WTC11 (cell line): ENCODE results near the gene KBTBD2. TPM values are rescaled to one million over a fixed set of nuclear protein-coding genes. Genes with fewer than 3 reads are reported as not detected.

Experiments
- ATAC-seq: fragments of 200-7000 bp; cut with Tn5 transposase; 2 replicates; pipeline ENCODE4 v1.10.0; 2021; ENCODE audit warnings: mild to moderate bottlenecking, moderate library complexity
- CTCF ChIA-PET: fragments of 300-600 bp; sonication (Branson Sonifier 250); formaldehyde crosslinking; loops from one replicate; lab custom pipeline; 2021; ENCODE audit warnings: antibody characterized with exemption; lab: Charles Lee
- POLR2A ChIA-PET: fragments of 350-600 bp; sonication (Branson Sonifier 250); formaldehyde crosslinking; loops from one replicate; lab custom pipeline; 2021; ENCODE audit warnings: antibody characterized with exemption; lab: Charles Lee
- DNase-seq: peaks from one replicate; pipeline ENCODE4 v3.0.0; 2021; ENCODE audit warnings: low spot score
- H3K27ac Mint-ChIP-seq: 2 replicates; pipeline ENCODE4 v1.8.0; 2021; ENCODE audit warnings: mixed read lengths
- H3K27me3 Mint-ChIP-seq: 2 replicates; pipeline ENCODE4 v1.8.0; 2021; ENCODE audit warnings: low read depth, mild to moderate bottlenecking, moderate library complexity, mixed read lengths
- H3K36me3 Mint-ChIP-seq: 2 replicates; pipeline ENCODE4 v1.8.0; 2021; ENCODE audit warnings: mixed read lengths
- H3K4me1 Mint-ChIP-seq: 2 replicates; pipeline ENCODE4 v1.8.0; 2022; ENCODE audit warnings: mixed read lengths
- H3K4me3 Mint-ChIP-seq: 2 replicates; pipeline ENCODE4 v1.8.0; 2021; ENCODE audit warnings: mild to moderate bottlenecking, moderate library complexity, mixed read lengths
- H3K9me3 Mint-ChIP-seq: 2 replicates; pipeline ENCODE4 v1.8.0; 2021; ENCODE audit warnings: mixed read lengths
- ATF6 ChIP-seq: sonication (generic); formaldehyde crosslinking; IDR thresholded peaks from 2 replicates; pipeline ENCODE4 v1.8.1; 2023; ENCODE audit warnings: mild to moderate bottlenecking, missing genetic modification reagents
- CREM ChIP-seq: sonication (generic); formaldehyde crosslinking; IDR thresholded peaks from 2 replicates; pipeline ENCODE4 v1.8.1; 2022; ENCODE audit warnings: mild to moderate bottlenecking, missing genetic modification reagents, moderate library complexity
- ERG ChIP-seq: fragments of 250-450 bp; sonication (Bioruptor Pico); IDR thresholded peaks from 2 replicates; pipeline ENCODE4 v1.8.0; 2021; ENCODE audit warnings: mild to moderate bottlenecking
- GTF2I ChIP-seq: fragments of 250-450 bp; sonication (Bioruptor Pico); conservative IDR thresholded peaks from 2 replicates; pipeline ENCODE4 v1.4.0; 2021; ENCODE audit warnings: mild to moderate bottlenecking
- MAX ChIP-seq: sonication (generic); formaldehyde crosslinking; IDR thresholded peaks from 2 replicates; pipeline ENCODE4 v1.8.0; 2022; ENCODE audit warnings: mild to moderate bottlenecking, missing genetic modification reagents
- MLX ChIP-seq: sonication (generic); formaldehyde crosslinking; IDR thresholded peaks from 2 replicates; pipeline ENCODE4 v1.8.1; 2023; ENCODE audit warnings: mild to moderate bottlenecking, missing genetic modification reagents, moderate library complexity
- NFE2L1 ChIP-seq: sonication (generic); formaldehyde crosslinking; IDR thresholded peaks from 2 replicates; pipeline ENCODE4 v1.8.1; 2023; ENCODE audit warnings: missing genetic modification reagents
- NR2C2 ChIP-seq: sonication (generic); formaldehyde crosslinking; IDR thresholded peaks from 2 replicates; pipeline ENCODE4 v1.8.0; 2022; ENCODE audit warnings: mild to moderate bottlenecking, missing genetic modification reagents
- OVOL2 ChIP-seq: fragments of 250-450 bp; sonication (Bioruptor Pico); IDR thresholded peaks from 2 replicates; pipeline ENCODE4 v1.9.0; 2021; ENCODE audit warnings: mild to moderate bottlenecking, borderline replicate concordance
- PRDM15 ChIP-seq: sonication (generic); formaldehyde crosslinking; IDR thresholded peaks from 2 replicates; pipeline ENCODE4 v1.8.0; 2022; ENCODE audit warnings: missing genetic modification reagents
- PREB ChIP-seq: sonication (generic); formaldehyde crosslinking; IDR thresholded peaks from 2 replicates; pipeline ENCODE4 v1.8.1; 2022; ENCODE audit warnings: mild to moderate bottlenecking, missing genetic modification reagents, moderate library complexity, borderline replicate concordance
- PRRX2 ChIP-seq: fragments of 250-450 bp; sonication (Bioruptor Pico); IDR thresholded peaks from 2 replicates; pipeline ENCODE4 v1.8.0; 2021; ENCODE audit warnings: mild to moderate bottlenecking
- RORB ChIP-seq: fragments of 250-450 bp; sonication (Bioruptor Pico); IDR thresholded peaks from 2 replicates; pipeline ENCODE4 v1.9.0; 2021; ENCODE audit warnings: mild to moderate bottlenecking
- USF1 ChIP-seq: sonication (generic); formaldehyde crosslinking; IDR thresholded peaks from 2 replicates; pipeline ENCODE4 v1.8.0; 2022; ENCODE audit warnings: mild to moderate bottlenecking, missing genetic modification reagents
- USF2 ChIP-seq: sonication (generic); formaldehyde crosslinking; IDR thresholded peaks from 2 replicates; pipeline ENCODE4 v1.8.1; 2023; ENCODE audit warnings: mild to moderate bottlenecking, missing genetic modification reagents, moderate library complexity
- ZBTB21 ChIP-seq: sonication (generic); formaldehyde crosslinking; IDR thresholded peaks from 2 replicates; pipeline ENCODE4 v1.8.1; 2023; ENCODE audit warnings: mild to moderate bottlenecking, missing genetic modification reagents, borderline replicate concordance
- ZNF138 ChIP-seq: sonication (generic); formaldehyde crosslinking; conservative IDR thresholded peaks from 2 replicates; pipeline ENCODE4 v1.8.1; 2022; ENCODE audit warnings: mild to moderate bottlenecking, moderate library complexity, missing genetic modification reagents
- ZNF219 ChIP-seq: sonication (generic); formaldehyde crosslinking; IDR thresholded peaks from 2 replicates; pipeline ENCODE4 v1.8.0; 2023; ENCODE audit warnings: missing genetic modification reagents, mild to moderate bottlenecking, borderline replicate concordance
- ZNF263 ChIP-seq: sonication (generic); formaldehyde crosslinking; IDR thresholded peaks from 2 replicates; pipeline ENCODE4 v1.8.1; 2022; ENCODE audit warnings: low read depth, mild to moderate bottlenecking, moderate library complexity, missing genetic modification reagents
- total RNA-seq: library from RNA; stranded (reverse); gene quantifications from 3 replicates; pipeline ENCODE4 v1.2.3, GENCODE V29; 2021

The KBTBD2 gene
- total RNA-seq, 1 experiment from 2014 or later, result 29.7 TPM

GRCh38 chr7:32941181-32941580, 49.6 kb upstream of the KBTBD2 start:
- no peak overlapping the region for H3K27ac Mint-ChIP-seq
- TF ChIP-seq MLX (CRISPR knock-in tag), result no peak
- no peak for TF ChIP-seq ZNF263 (CRISPR knock-in tag)
- no peak for TF ChIP-seq NFE2L1
- no peak for TF ChIP-seq ATF6
- no peak for TF ChIP-seq GTF2I (CRISPR knock-in tag)
- TF ChIP-seq OVOL2 (CRISPR knock-in tag), result no peak
- TF ChIP-seq USF2, result no peak
- no peak for TF ChIP-seq ZBTB21 (CRISPR knock-in tag)
- no peak for TF ChIP-seq RORB (CRISPR knock-in tag)
- TF ChIP-seq, all 79 proteins: peak for 0
- Mint-ChIP-seq H3K4me1 (peaks cover 14% of the 10 kb centered on the region), H3K4me3 (peak overlapping the region; percentile 70), H3K9me3 (peaks cover 5% of the 10 kb centered on the region), H3K27me3 (peaks cover 97% of the 10 kb centered on the region), H3K36me3 (peaks cover 6% of the 10 kb centered on the region)
- POLR2A ChIA-PET, result interaction anchor here (0.6 to 1.6 kb wide), 4 partner anchors 17 to 1127 kb away, joined by 3 to 6 read pairs (median 4); no protein-coding TSS in a partner anchor
- ATAC-seq (0 out of 2 replicates have a peak, but pooled peaks have one; percentile 4), DNase-seq (no peak)
- CTCF ChIA-PET, result interaction anchor here (0.8 to 3.9 kb wide), 7 partner anchors 17 to 179 kb away, joined by 3 to 54 read pairs (median 4); partner anchors contain the start of genes FKBP9 and RP9

- H3K9me3 Mint-ChIP-seq, result no peaks in the 10 kb centered on the region
- ATAC-seq (no peak), DNase-seq (no peak)
- no peak overlapping the region for H3K27ac Mint-ChIP-seq
- ChIA-PET POLR2A (no interaction called here), CTCF (no interaction called here)
- H3K4me3 Mint-ChIP-seq, result no peak overlapping the region
- peaks cover 100% of the 10 kb centered on the region for H3K27me3 Mint-ChIP-seq
- no peaks in the 10 kb centered on the region for H3K36me3 Mint-ChIP-seq
- H3K4me1 Mint-ChIP-seq, result peaks cover 14% of the 10 kb centered on the region
- TF ChIP-seq NFE2L1, result no peak
- no peak for TF ChIP-seq CREM (CRISPR knock-in tag)
- no peak for TF ChIP-seq MAX (CRISPR knock-in tag)
- no peak for TF ChIP-seq ZNF219 (CRISPR knock-in tag)
- TF ChIP-seq OVOL2 (CRISPR knock-in tag), result no peak
- no peak for TF ChIP-seq PRRX2
- TF ChIP-seq ERG (CRISPR knock-in tag), result no peak
- no peak for TF ChIP-seq ZNF138 (CRISPR knock-in tag)
- TF ChIP-seq USF1 (CRISPR knock-in tag), result no peak
- TF ChIP-seq PREB (CRISPR knock-in tag), result no peak
- TF ChIP-seq NR2C2 (CRISPR knock-in tag), result no peak
- TF ChIP-seq PRDM15 (CRISPR knock-in tag), result no peak
- no peak for TF ChIP-seq USF2
These were observed 46.0 kb upstream of the KBTBD2 start for GRCh38 chr7:32937344-32938174.
